ENCODE data around the gene LEUTX. TPM values are rescaled to one million over a fixed set of nuclear protein-coding genes. Genes with fewer than 3 reads are reported as not detected.
A peak's percentile ranks its signal among the peaks of the same experiment; 100 is the strongest.

Gene LEUTX
- total and polyA plus RNA-seq, 2 experiments from 2014 or later = not detected

DNA sequence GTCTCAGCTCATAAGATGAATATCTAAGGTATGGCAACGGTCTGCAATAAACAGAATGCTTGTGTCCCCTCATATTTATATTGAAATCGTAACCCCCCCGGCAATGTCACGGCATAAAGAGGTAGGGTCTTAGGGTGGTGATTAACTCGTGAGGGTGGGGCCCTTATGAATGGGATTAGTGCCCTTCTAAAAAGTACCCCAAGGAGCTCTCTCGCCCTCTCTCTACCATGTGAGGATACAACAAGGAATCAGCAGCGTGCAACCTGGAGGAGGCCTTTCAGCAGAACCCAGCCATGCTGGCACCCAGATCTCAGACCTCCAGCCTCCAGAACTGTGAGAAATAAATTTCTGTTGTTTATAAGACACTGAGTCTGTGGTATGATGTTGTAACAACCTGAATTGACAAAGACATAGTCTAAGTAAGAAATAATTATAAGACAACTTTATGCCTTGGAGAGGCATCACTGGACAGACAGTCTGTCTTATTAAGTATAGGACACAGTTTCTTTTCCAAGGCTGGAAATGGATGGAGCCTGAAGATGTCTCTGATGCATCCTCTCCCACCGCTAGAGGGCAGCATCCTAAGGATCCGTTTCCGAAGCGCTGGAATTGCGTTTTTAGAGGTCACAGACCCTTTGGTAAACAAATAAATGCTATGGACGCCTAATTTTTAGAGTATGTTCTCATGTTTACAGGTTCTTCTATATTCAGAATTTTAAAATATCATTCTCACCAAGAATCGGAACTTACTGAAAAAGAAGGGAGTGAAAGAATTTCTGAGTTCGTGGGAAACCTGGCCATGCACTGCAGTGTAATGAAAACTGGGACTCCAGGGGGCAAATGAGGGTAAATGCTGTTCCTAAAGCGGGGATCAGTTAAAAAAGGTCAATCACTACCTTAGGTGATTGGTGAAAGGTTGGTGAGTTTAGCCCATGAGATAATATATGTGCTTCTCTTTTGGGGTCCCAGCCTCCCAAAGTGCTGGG is 13.3 kb upstream of the LEUTX start:
- H3K79me2 ChIP-seq (replicated peaks; ENCODE audit: insufficient read depth) = no peaks in the 10 kb centered on the region
- H3K4me2 ChIP-seq = no peak overlapping the region
- DNase-seq (ENCODE audit: low spot score) (peak; percentile 88), ATAC-seq (peak; percentile 71)
- peaks cover 3% of the 10 kb centered on the region; the same call in 1 of the 3 replicates for H3K9me3 Mint-ChIP-seq
- TF ChIP-seq CTCF (conservative IDR thresholded peaks at IDR 0.05; ENCODE audit: low read depth in 2 of 2) (peak; percentile 76 to 95), EZH2phosphoT487 (IDR thresholded peaks at IDR 0.05; ENCODE audit: unreplicated experiment) (no peak)
- peaks cover 10% of the 10 kb centered on the region for H3K4me1 ChIP-seq (ENCODE audit: insufficient read depth)
- no peaks in the 10 kb centered on the region; the same call in 2 of the 3 replicates for H3K36me3 Mint-ChIP-seq (ENCODE audit: low read depth)
- no peak overlapping the region for H3K27ac ChIP-seq (ENCODE audit: low read depth)
- H3K4me3 ChIP-seq = no peak overlapping the region
- H3K27me3 ChIP-seq (ENCODE audit: insufficient read depth) = no peaks in the 10 kb centered on the region
- no peaks in the 10 kb centered on the region; the same call in 1 of the 2 replicates for H3F3A ChIP-seq (replicated peaks; ENCODE audit: low read depth)
- no peaks in the 10 kb centered on the region for H4K20me1 ChIP-seq (replicated peaks; ENCODE audit: insufficient read depth)
- peaks cover 27% of the 10 kb centered on the region for H3K4me1 Mint-ChIP-seq
- H3K27ac Mint-ChIP-seq = no peak overlapping the region
- no peak overlapping the region for H3K4me3 Mint-ChIP-seq
- no peak overlapping the region for H2AFZ ChIP-seq
- peaks cover 3% of the 10 kb centered on the region for H3K27me3 Mint-ChIP-seq (ENCODE audit: insufficient read depth, low read depth, poor library complexity)
- H3K9me2 ChIP-seq (ENCODE audit: insufficient read depth) = no peaks in the 10 kb centered on the region
- H3K36me3 ChIP-seq (ENCODE audit: insufficient read depth) = no peaks in the 10 kb centered on the region

- Histone ChIP-seq H3K36me3 (ENCODE audit: insufficient read depth) (no peaks in the 10 kb centered on the region), H3K27me3 (ENCODE audit: insufficient read depth) (no peaks in the 10 kb centered on the region), H3F3A (replicated peaks; ENCODE audit: low read depth) (no peaks in the 10 kb centered on the region; the same call in 1 of the 2 replicates), H3K4me1 (ENCODE audit: insufficient read depth) (peaks cover 10% of the 10 kb centered on the region), H3K4me3 (no peak overlapping the region), H3K9me2 (ENCODE audit: insufficient read depth) (no peaks in the 10 kb centered on the region), H4K20me1 (replicated peaks; ENCODE audit: insufficient read depth) (no peaks in the 10 kb centered on the region), H3K27ac (ENCODE audit: low read depth) (no peak overlapping the region), H2AFZ (peak overlapping the region; percentile 25; the same call in 1 of the 2 replicates), H3K4me2 (no peak overlapping the region), H3K79me2 (replicated peaks; ENCODE audit: insufficient read depth) (no peaks in the 10 kb centered on the region)
- H3K36me3 Mint-ChIP-seq (ENCODE audit: low read depth) = no peaks in the 10 kb centered on the region; the same call in 2 of the 3 replicates
- H3K27ac Mint-ChIP-seq = no peak overlapping the region
- peaks cover 3% of the 10 kb centered on the region; the same call in 1 of the 3 replicates for H3K9me3 Mint-ChIP-seq
- peaks cover 3% of the 10 kb centered on the region for H3K27me3 Mint-ChIP-seq (ENCODE audit: insufficient read depth, low read depth, poor library complexity)
- ATAC-seq = no peak
- TF ChIP-seq ZNF331 (CRISPR knock-in tag; IDR thresholded peaks at IDR 0.05; ENCODE audit: low read depth) = no peak
- H3K4me3 Mint-ChIP-seq = no peak overlapping the region
- peaks cover 27% of the 10 kb centered on the region for H3K4me1 Mint-ChIP-seq
- peak; percentile 5 for DNase-seq (ENCODE audit: low spot score)
Observed at GRCh38 chr19:39768334-39768733, 10.3 kb upstream of the LEUTX start.

- H3K4me1 ChIP-seq (ENCODE audit: insufficient read depth) = peaks cover 10% of the 10 kb centered on the region
- H3K27me3 ChIP-seq (ENCODE audit: insufficient read depth) = no peaks in the 10 kb centered on the region
- DNase-seq (ENCODE audit: low spot score) = no peak
- H2AFZ ChIP-seq = peak overlapping the region; percentile 25; the same call in 1 of the 2 replicates
- H3K27ac Mint-ChIP-seq = no peak overlapping the region
- H3K4me2 ChIP-seq = 0 out of 2 replicates have a peak overlapping the region, but pooled peaks have one; percentile 59
- H3K9me2 ChIP-seq (ENCODE audit: insufficient read depth) = no peaks in the 10 kb centered on the region
- TF ChIP-seq JUNB (IDR thresholded peaks at IDR 0.05; ENCODE audit: unreplicated experiment) (no peak), CTCF (conservative IDR thresholded peaks at IDR 0.05; ENCODE audit: low read depth in 2 of 2) (no peak), ZNF114 (CRISPR knock-in tag; IDR thresholded peaks at IDR 0.05) (no peak)
- peaks cover 27% of the 10 kb centered on the region for H3K4me1 Mint-ChIP-seq
- H3K4me3 Mint-ChIP-seq = no peak overlapping the region
- H3K36me3 Mint-ChIP-seq (ENCODE audit: low read depth) = no peaks in the 10 kb centered on the region; the same call in 2 of the 3 replicates
- H3K4me3 ChIP-seq = no peak overlapping the region
- H3K36me3 ChIP-seq (ENCODE audit: insufficient read depth) = no peaks in the 10 kb centered on the region
- H3K27me3 Mint-ChIP-seq (ENCODE audit: insufficient read depth, low read depth, poor library complexity) = peaks cover 3% of the 10 kb centered on the region
- no peak overlapping the region for H3K27ac ChIP-seq (ENCODE audit: low read depth)
- H3K9me3 Mint-ChIP-seq = peaks cover 3% of the 10 kb centered on the region; the same call in 1 of the 3 replicates
- no peaks in the 10 kb centered on the region for H3K79me2 ChIP-seq (replicated peaks; ENCODE audit: insufficient read depth)
- no peak for ATAC-seq
- H4K20me1 ChIP-seq (replicated peaks; ENCODE audit: insufficient read depth) = no peaks in the 10 kb centered on the region
- H3F3A ChIP-seq (replicated peaks; ENCODE audit: low read depth) = no peaks in the 10 kb centered on the region; the same call in 1 of the 2 replicates
Observed at GRCh38 chr19:39768786-39769185, 9.9 kb upstream of the LEUTX start.
